ENCODE measurements around the gene NSDHL.

Gene NSDHL

GRCh38 chrX:152842772-152843338, 12.0 kb downstream of the NSDHL start:
- no peak for DNase-seq (ENCODE audit: low read depth, low spot score)
- H3K27ac ChIP-seq = no peak overlapping the region

- no peak for DNase-seq (ENCODE audit: low read depth, low spot score)
- no peak overlapping the region for H3K27ac ChIP-seq
Measured at GRCh38 chrX:152843852-152844251, 13.0 kb downstream of the NSDHL start.

- no peak for DNase-seq (ENCODE audit: low read depth, low spot score)
- H3K27ac ChIP-seq = no peak overlapping the region
Measured at GRCh38 chrX:152844256-152844655, 13.4 kb downstream of the NSDHL start.

GRCh38 chrX:152845618-152846240, 14.9 kb downstream of the NSDHL start:
- H3K27ac ChIP-seq = no peak overlapping the region
- no peak for DNase-seq (ENCODE audit: low read depth, low spot score)

GRCh38 chrX:152847281-152847680, 16.4 kb downstream of the NSDHL start:
- H3K27ac ChIP-seq = no peak overlapping the region
- DNase-seq (ENCODE audit: low read depth, low spot score) = no peak

GRCh38 chrX:152850465-152850864, 19.6 kb downstream of the NSDHL start:
- H3K27ac ChIP-seq = no peak overlapping the region
- no peak for DNase-seq (ENCODE audit: low read depth, low spot score)

GRCh38 chrX:152853986-152854385, 23.1 kb downstream of the NSDHL start:
- DNase-seq (ENCODE audit: low read depth, low spot score) = no peak
- no peak overlapping the region for H3K27ac ChIP-seq

- no peak overlapping the region for H3K27ac ChIP-seq
- no peak for DNase-seq (ENCODE audit: low read depth, low spot score)
Measured at GRCh38 chrX:152861116-152861515, 30.3 kb downstream of the NSDHL start.

GRCh38 chrX:152861826-152862225, 31.0 kb downstream of the NSDHL start:
- no peak for DNase-seq (ENCODE audit: low read depth, low spot score)
- H3K27ac ChIP-seq = no peak overlapping the region

- no peak overlapping the region for H3K27ac ChIP-seq
- no peak for DNase-seq (ENCODE audit: low read depth, low spot score)
Measured at GRCh38 chrX:152865232-152865920, 34.5 kb downstream of the NSDHL start.

- no peak for DNase-seq (ENCODE audit: low read depth, low spot score)
- H3K27ac ChIP-seq = no peak overlapping the region
Measured at GRCh38 chrX:152866386-152866785, 35.5 kb downstream of the NSDHL start.

- H3K27ac ChIP-seq = no peak overlapping the region
- DNase-seq (ENCODE audit: low read depth, low spot score) = no peak
Measured at GRCh38 chrX:152869972-152870371, 39.1 kb downstream of the NSDHL start.

- no peak for DNase-seq (ENCODE audit: low read depth, low spot score)
- no peak overlapping the region for H3K27ac ChIP-seq
Measured at GRCh38 chrX:152871260-152871659, 40.4 kb downstream of the NSDHL start.

- no peak overlapping the region for H3K27ac ChIP-seq
- no peak for DNase-seq (ENCODE audit: low read depth, low spot score)
Measured at GRCh38 chrX:152872522-152872921, 41.7 kb downstream of the NSDHL start.

GRCh38 chrX:152873361-152873760, 42.5 kb downstream of the NSDHL start:
- H3K27ac ChIP-seq = no peak overlapping the region
- DNase-seq (ENCODE audit: low read depth, low spot score) = no peak

- peak; percentile 31 for DNase-seq (ENCODE audit: low read depth, low spot score)
- H3K27ac ChIP-seq = peak overlapping the region; percentile 82
Measured at GRCh38 chrX:152876931-152877840, 46.3 kb downstream of the NSDHL start.

- peak overlapping the region; percentile 82 for H3K27ac ChIP-seq
- peak; percentile 74 for DNase-seq (ENCODE audit: low read depth, low spot score)
Measured at GRCh38 chrX:152878976-152879755, 48.3 kb downstream of the NSDHL start.

GRCh38 chrX:152881289-152881688, 50.4 kb downstream of the NSDHL start:
- H3K27ac ChIP-seq = no peak overlapping the region
- DNase-seq (ENCODE audit: low read depth, low spot score) = no peak

GRCh38 chrX:152884171-152884570, 53.3 kb downstream of the NSDHL start:
- DNase-seq (ENCODE audit: low read depth, low spot score) = no peak
- H3K27ac ChIP-seq = no peak overlapping the region

GRCh38 chrX:152886716-152887115, 55.9 kb downstream of the NSDHL start:
- DNase-seq (ENCODE audit: low read depth, low spot score) = no peak
- no peak overlapping the region for H3K27ac ChIP-seq
